Measurements from ENCODE around the gene DMRT1.
A peak's percentile ranks its signal among the peaks of the same experiment; 100 is the strongest.

The DMRT1 gene

GRCh38 chr9:972501-973294, 131.2 kb downstream of the DMRT1 start:
- Histone ChIP-seq H3K18ac (ENCODE audit: low read depth in 1 of 2, low read length in 2 of 2) (no peak overlapping the region), H3K14ac (ENCODE audit: low read length in 2 of 2) (no peak overlapping the region), H3K4me3 (ENCODE audit: insufficient read depth in 1 of 2, low read depth in 1 of 2, low read length in 2 of 2) (peak overlapping the region in 1 of 2 experiments; percentile 60), H3K36me3 (ENCODE audit: control insufficient read depth in 1 of 2, insufficient read depth in 2 of 2, low read depth in 1 of 2, low read length in 2 of 2) (no peaks in the 10 kb centered on the region), H3K4ac (ENCODE audit: low read depth in 1 of 2, low read length in 2 of 2) (no peak overlapping the region), H4K91ac (ENCODE audit: low read length) (no peak overlapping the region), H2AK5ac (ENCODE audit: low read length, severe bottlenecking) (no peak overlapping the region), H3K4me2 (ENCODE audit: low read length, poor library complexity, severe bottlenecking) (peak overlapping the region; percentile 38), H3K9me3 (ENCODE audit: control insufficient read depth, low read length) (no peaks in the 10 kb centered on the region), H3K79me1 (replicated peaks; ENCODE audit: low read length, poor library complexity, severe bottlenecking) (no peaks in the 10 kb centered on the region), H2BK120ac (ENCODE audit: low read depth, low read length) (no peak overlapping the region), H3K9ac (ENCODE audit: low read length) (peak overlapping the region; percentile 49), H3K4me1 (ENCODE audit: control insufficient read depth, insufficient read depth, low read depth, low read length) (peaks cover 38% of the 10 kb centered on the region), H2AFZ (ENCODE audit: low read depth, low read length) (no peak overlapping the region), H4K8ac (ENCODE audit: low read length) (no peak overlapping the region), H2BK5ac (ENCODE audit: low read depth, low read length, poor library complexity, severe bottlenecking) (no peak overlapping the region), H3K23ac (ENCODE audit: low read length in 2 of 2) (no peak overlapping the region), H3K27ac (ENCODE audit: low read length, poor library complexity, severe bottlenecking) (no peak overlapping the region), H3K27me3 (ENCODE audit: control insufficient read depth in 1 of 2, insufficient read depth in 1 of 2, low read length in 2 of 2) (peaks cover 83 to 89% of the 10 kb centered on the region in 2 experiments), H2BK15ac (ENCODE audit: low read depth, poor library complexity, severe bottlenecking) (no peak overlapping the region), H2BK12ac (ENCODE audit: low read length in 2 of 2) (no peak overlapping the region)
- DNase-seq, result no peak
- whole genome bisulfite sequencing, result 6% methylated on average over 67 of the region's 68 CpGs

DNA sequence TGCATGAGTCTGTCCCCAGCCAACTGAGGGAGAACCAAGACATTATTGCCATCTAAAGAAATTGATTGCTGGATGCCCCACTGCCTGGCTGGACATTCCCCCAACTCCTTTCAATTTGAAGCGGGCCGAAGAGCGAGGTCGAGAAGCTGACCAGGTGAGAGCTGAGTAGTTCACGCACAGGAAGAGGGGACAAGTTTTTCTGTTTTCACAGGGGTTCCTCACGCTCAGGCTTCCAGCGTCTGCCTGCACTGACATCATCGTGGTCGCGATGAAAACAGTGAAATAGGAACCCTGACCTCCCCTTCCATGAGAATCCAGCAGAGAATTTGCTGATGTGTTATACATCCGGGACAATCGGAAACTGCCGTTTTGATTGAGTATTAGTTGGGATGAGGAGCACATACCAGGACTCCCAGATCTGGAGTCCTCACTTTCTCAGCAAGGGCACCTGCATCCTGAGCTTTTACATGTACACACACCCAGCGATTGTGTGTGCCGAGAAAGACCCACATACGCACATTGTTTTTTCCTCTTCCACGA, 131.9 kb downstream of the DMRT1 start:
- Histone ChIP-seq H3K9me3 (ENCODE audit: control insufficient read depth, low read length) (no peaks in the 10 kb centered on the region), H3K4me2 (ENCODE audit: low read length, poor library complexity, severe bottlenecking) (peak overlapping the region; percentile 4), H3K14ac (ENCODE audit: low read length in 2 of 2) (no peak overlapping the region), H3K4me1 (ENCODE audit: control insufficient read depth, insufficient read depth, low read depth, low read length) (peaks cover 36% of the 10 kb centered on the region), H3K23ac (ENCODE audit: low read length in 2 of 2) (no peak overlapping the region), H3K4ac (ENCODE audit: low read depth in 1 of 2, low read length in 2 of 2) (no peak overlapping the region), H3K18ac (ENCODE audit: low read depth in 1 of 2, low read length in 2 of 2) (no peak overlapping the region), H2BK12ac (ENCODE audit: low read length in 2 of 2) (no peak overlapping the region), H3K79me1 (replicated peaks; ENCODE audit: low read length, poor library complexity, severe bottlenecking) (no peaks in the 10 kb centered on the region), H2BK15ac (ENCODE audit: low read depth, poor library complexity, severe bottlenecking) (no peak overlapping the region), H2BK120ac (ENCODE audit: low read depth, low read length) (no peak overlapping the region), H3K27me3 (ENCODE audit: control insufficient read depth in 1 of 2, insufficient read depth in 1 of 2, low read length in 2 of 2) (peaks cover 90 to 91% of the 10 kb centered on the region in 2 experiments), H3K9ac (ENCODE audit: low read length) (no peak overlapping the region), H3K27ac (ENCODE audit: low read length, poor library complexity, severe bottlenecking) (no peak overlapping the region), H4K91ac (ENCODE audit: low read length) (no peak overlapping the region), H2BK5ac (ENCODE audit: low read depth, low read length, poor library complexity, severe bottlenecking) (no peak overlapping the region), H2AFZ (ENCODE audit: low read depth, low read length) (no peak overlapping the region), H3K36me3 (ENCODE audit: control insufficient read depth in 1 of 2, insufficient read depth in 2 of 2, low read depth in 1 of 2, low read length in 2 of 2) (no peaks in the 10 kb centered on the region), H4K8ac (ENCODE audit: low read length) (no peak overlapping the region), H2AK5ac (ENCODE audit: low read length, severe bottlenecking) (no peak overlapping the region), H3K4me3 (ENCODE audit: insufficient read depth in 1 of 2, low read depth in 1 of 2, low read length in 2 of 2) (no peak overlapping the region)
- DNase-seq, result no peak
- 22% methylated on average over 17 of the region's 17 CpGs for WGBS

DNA sequence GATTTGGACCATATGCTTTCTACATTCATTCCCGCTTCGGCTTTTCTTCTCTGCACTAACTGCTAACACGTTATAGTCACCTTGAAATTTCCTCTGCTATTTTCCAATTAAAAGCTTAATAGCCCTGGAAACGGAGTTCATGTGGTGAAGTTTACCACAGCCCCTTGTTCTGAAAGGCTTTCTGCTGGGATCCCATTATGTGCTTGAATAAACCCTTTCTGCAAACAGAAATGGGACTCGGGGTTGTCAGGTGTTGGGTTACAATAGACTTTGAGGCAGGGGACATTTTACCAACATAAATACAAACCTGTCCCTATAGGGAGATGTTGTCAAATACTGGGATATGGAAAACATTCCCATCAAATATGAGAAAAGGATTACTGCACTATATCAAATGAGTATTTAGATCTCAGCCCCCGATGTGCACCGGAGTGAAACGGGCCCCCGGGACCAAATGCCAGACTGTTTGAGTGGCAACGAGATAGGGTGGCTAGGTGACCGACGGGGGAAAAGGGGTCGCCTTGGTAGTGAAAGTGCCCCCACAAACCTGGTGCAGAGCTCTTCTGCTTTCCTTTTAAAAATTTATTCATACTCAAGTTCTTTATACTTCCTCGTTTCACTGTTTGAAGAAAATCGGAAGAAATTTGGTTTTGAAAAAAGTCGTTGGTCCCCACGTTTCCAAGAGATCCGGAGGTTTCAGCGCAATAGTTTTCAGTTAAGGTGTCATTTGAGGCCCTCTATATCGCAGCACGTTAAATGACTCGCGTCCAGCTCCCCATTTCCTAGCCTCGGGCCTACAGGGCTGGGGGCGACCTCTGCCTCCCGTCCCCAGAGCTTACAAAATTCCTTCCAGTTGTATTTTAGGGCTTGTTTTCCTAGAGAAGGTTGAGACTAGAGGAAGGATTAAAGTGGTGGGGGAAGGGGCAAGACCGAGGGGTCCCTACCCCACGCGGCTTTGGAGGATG, 132.8 kb downstream of the DMRT1 start:
- no peak overlapping the region for H3K23ac ChIP-seq (ENCODE audit: low read length in 2 of 2)
- H3K27me3 ChIP-seq (ENCODE audit: control insufficient read depth in 1 of 2, insufficient read depth in 1 of 2, low read length in 2 of 2), result peaks cover 89 to 97% of the 10 kb centered on the region in 2 experiments
- H3K4me1 ChIP-seq (ENCODE audit: control insufficient read depth, insufficient read depth, low read depth, low read length), result peaks cover 36% of the 10 kb centered on the region
- no peak overlapping the region for H3K27ac ChIP-seq (ENCODE audit: low read length, poor library complexity, severe bottlenecking)
- no peak overlapping the region for H3K9ac ChIP-seq (ENCODE audit: low read length)
- no peak for DNase-seq
- no peak overlapping the region for H3K4me2 ChIP-seq (ENCODE audit: low read length, poor library complexity, severe bottlenecking)
- no peaks in the 10 kb centered on the region for H3K36me3 ChIP-seq (ENCODE audit: control insufficient read depth in 1 of 2, insufficient read depth in 2 of 2, low read depth in 1 of 2, low read length in 2 of 2)
- H3K18ac ChIP-seq (ENCODE audit: low read depth in 1 of 2, low read length in 2 of 2), result no peak overlapping the region
- H2BK5ac ChIP-seq (ENCODE audit: low read depth, low read length, poor library complexity, severe bottlenecking), result no peak overlapping the region
- no peak overlapping the region for H2BK12ac ChIP-seq (ENCODE audit: low read length in 2 of 2)
- H2AFZ ChIP-seq (ENCODE audit: low read depth, low read length), result no peak overlapping the region
- no peak overlapping the region for H4K91ac ChIP-seq (ENCODE audit: low read length)
- 12% methylated on average over 23 of the region's 29 CpGs for WGBS
- H3K4me3 ChIP-seq (ENCODE audit: insufficient read depth in 1 of 2, low read depth in 1 of 2, low read length in 2 of 2), result no peak overlapping the region
- H2AK5ac ChIP-seq (ENCODE audit: low read length, severe bottlenecking), result no peak overlapping the region
- no peak overlapping the region for H2BK120ac ChIP-seq (ENCODE audit: low read depth, low read length)
- H4K8ac ChIP-seq (ENCODE audit: low read length), result no peak overlapping the region
- H2BK15ac ChIP-seq (ENCODE audit: low read depth, poor library complexity, severe bottlenecking), result no peak overlapping the region
- no peaks in the 10 kb centered on the region for H3K9me3 ChIP-seq (ENCODE audit: control insufficient read depth, low read length)
- H3K14ac ChIP-seq (ENCODE audit: low read length in 2 of 2), result no peak overlapping the region
- no peaks in the 10 kb centered on the region for H3K79me1 ChIP-seq (replicated peaks; ENCODE audit: low read length, poor library complexity, severe bottlenecking)
- no peak overlapping the region for H3K4ac ChIP-seq (ENCODE audit: low read depth in 1 of 2, low read length in 2 of 2)
